Left ventricle myocardium inferior (tissue), 1 donor: ENCODE measurements around the gene FBXO24. TPM values are rescaled to one million over a fixed set of nuclear protein-coding genes. Genes with fewer than 3 reads are reported as not detected.

Experiments
- DNase-seq: peaks from one replicate; pipeline ENCODE4 v3.0.0-alpha.2; 2020
- H3K27ac ChIP-seq: fragments of 200-600 bp; replicated peaks from 2 replicates; pipeline ENCODE4 v1.8.0; 2021
- H3K27me3 ChIP-seq: fragments of 200-600 bp; 2 replicates; pipeline ENCODE4 v1.8.0; 2021; ENCODE audit warnings: low read depth
- H3K36me3 ChIP-seq: fragments of 200-600 bp; 2 replicates; pipeline ENCODE4 v1.8.0; 2021
- H3K4me1 ChIP-seq: fragments of 200-600 bp; 2 replicates; pipeline ENCODE4 v1.8.0; 2021
- H3K4me3 ChIP-seq: fragments of 200-600 bp; 2 replicates; pipeline ENCODE4 v1.8.0; 2021; ENCODE audit warnings: mild to moderate bottlenecking, moderate library complexity
- H3K9me3 ChIP-seq: fragments of 200-600 bp; replicated peaks from 2 replicates; pipeline ENCODE4 v1.8.0; 2021
- CTCF ChIP-seq: fragments of 200-600 bp; IDR thresholded peaks from 2 replicates; pipeline ENCODE4 v1.8.0; 2021; ENCODE audit warnings: antibody characterized with exemption, mild to moderate bottlenecking, borderline replicate concordance
- intact Hi-C: fragments of 100-400 bp; cut with micrococcal nuclease; formaldehyde crosslinking; loops from one replicate; pipeline ENCODE4 v1.11.0; 2022
- total RNA-seq: library from RNA; stranded (reverse); fragmentation: NEBNext Ultra II Directional; extraction: Animal tissue kit (Norgen Biotek cat#: 25700); gene quantifications from one replicate; pipeline ENCODE4 v1.2.1, GENCODE V29; 2021
- donor health status: DM: no; HTN: yes; CAD: no; lungs with severe emphysema.

FBXO24 gene
- total RNA-seq, 1 donor from 2014 or later: 0.25 TPM

GRCh38 chr7:100577103-100577502, 9.0 kb upstream of the FBXO24 start:
- peaks cover 81% of the 10 kb centered on the region for H3K36me3 ChIP-seq
- intact Hi-C loops: no loop called here
- peaks cover 6% of the 10 kb centered on the region for H3K4me1 ChIP-seq
- no peaks in the 10 kb centered on the region for H3K27me3 ChIP-seq
- H3K9me3 ChIP-seq: no peaks in the 10 kb centered on the region
- H3K27ac ChIP-seq: no peak overlapping the region
- no peak for TF ChIP-seq CTCF
- H3K4me3 ChIP-seq: no peak overlapping the region
- no peak for DNase-seq

GRCh38 chr7:100577507-100577906, 8.6 kb upstream of the FBXO24 start:
- H3K36me3 ChIP-seq: peaks cover 85% of the 10 kb centered on the region
- H3K4me3 ChIP-seq: no peak overlapping the region
- no peaks in the 10 kb centered on the region for H3K9me3 ChIP-seq
- no peak for DNase-seq
- no peaks in the 10 kb centered on the region for H3K27me3 ChIP-seq
- H3K4me1 ChIP-seq: peaks cover 10% of the 10 kb centered on the region
- TF ChIP-seq CTCF: no peak
- H3K27ac ChIP-seq: no peak overlapping the region
- intact Hi-C loops: no loop called here

- H3K9me3 ChIP-seq: no peaks in the 10 kb centered on the region
- H3K27ac ChIP-seq: no peak overlapping the region
- intact Hi-C loops: no loop called here
- no peak for DNase-seq
- no peak overlapping the region for H3K4me3 ChIP-seq
- no peak for TF ChIP-seq CTCF
- H3K36me3 ChIP-seq: peaks cover 86% of the 10 kb centered on the region
- H3K27me3 ChIP-seq: no peaks in the 10 kb centered on the region
- peaks cover 20% of the 10 kb centered on the region for H3K4me1 ChIP-seq
These were observed 7.6 kb upstream of the FBXO24 start for GRCh38 chr7:100578246-100579183.

- H3K27me3 ChIP-seq: no peaks in the 10 kb centered on the region
- intact Hi-C loops: loop anchor here (10.0 kb wide), 1 partner anchor 114 kb away; the partner anchor contains the start of gene GIGYF1
- no peak overlapping the region for H3K27ac ChIP-seq
- DNase-seq: no peak
- H3K36me3 ChIP-seq: peaks cover 66% of the 10 kb centered on the region
- no peak for TF ChIP-seq CTCF
- H3K4me3 ChIP-seq: no peak overlapping the region
- peaks cover 42% of the 10 kb centered on the region for H3K4me1 ChIP-seq
- no peaks in the 10 kb centered on the region for H3K9me3 ChIP-seq
These were observed 5.5 kb upstream of the FBXO24 start for GRCh38 chr7:100580466-100581283.

GRCh38 chr7:100582041-100582579, 4.0 kb upstream of the FBXO24 start:
- H3K9me3 ChIP-seq: no peaks in the 10 kb centered on the region
- TF ChIP-seq CTCF: no peak
- peak overlapping the region; percentile 98 for H3K27ac ChIP-seq
- no peak overlapping the region for H3K4me3 ChIP-seq
- intact Hi-C loops: loop anchor here (10.0 kb wide), 1 partner anchor 113 kb away; the partner anchor contains the start of gene GIGYF1
- H3K4me1 ChIP-seq: peaks cover 50% of the 10 kb centered on the region
- no peak for DNase-seq
- H3K36me3 ChIP-seq: peaks cover 52% of the 10 kb centered on the region
- no peaks in the 10 kb centered on the region for H3K27me3 ChIP-seq
